GM12891 (cell line): ENCODE data around the gene MILR1.

Experiments used
- PAX5 ChIP-seq: IDR thresholded peaks from 2 replicates; pipeline ENCODE4 v1.6.1; 2011; ENCODE audit warnings: low read length, moderate library complexity, mild to moderate bottlenecking; ENCODE audit not compliant: insufficient read depth, severe bottlenecking
- POLR2A ChIP-seq: IDR thresholded peaks from 2 replicates; pipeline ENCODE4 v1.6.1; 2011; ENCODE audit warnings: low read depth, low read length, control low read depth
- POLR2AphosphoS5 ChIP-seq: IDR thresholded peaks from 2 replicates; pipeline ENCODE4 v1.6.1; 2011; ENCODE audit warnings: low read depth, low read length, control low read depth

DNA sequence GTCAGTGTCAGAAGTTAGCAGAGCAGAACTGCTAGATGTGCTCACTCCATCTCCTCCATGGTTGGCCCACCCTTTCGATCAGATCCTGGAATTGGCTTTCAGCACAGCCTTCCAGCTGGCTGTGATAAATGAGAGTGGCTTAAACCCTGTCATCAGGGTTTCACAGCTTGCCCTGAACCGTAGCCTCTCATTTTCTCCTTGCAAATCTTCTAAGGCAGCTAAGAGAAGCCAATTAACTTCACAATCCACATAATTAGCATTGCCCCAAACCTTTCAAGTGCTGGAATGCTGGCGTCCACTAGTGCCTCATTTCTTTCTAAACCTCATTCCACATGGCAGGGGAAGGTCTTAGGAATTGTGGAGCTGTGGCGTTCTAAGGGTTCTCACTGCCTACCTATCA is 21.7 kb downstream of the MILR1 start:
- TF ChIP-seq POLR2AphosphoS5 (no peak), PAX5 (no peak), POLR2A (no peak)
